ENCODE measurements around the gene SEPTIN8.

DNA sequence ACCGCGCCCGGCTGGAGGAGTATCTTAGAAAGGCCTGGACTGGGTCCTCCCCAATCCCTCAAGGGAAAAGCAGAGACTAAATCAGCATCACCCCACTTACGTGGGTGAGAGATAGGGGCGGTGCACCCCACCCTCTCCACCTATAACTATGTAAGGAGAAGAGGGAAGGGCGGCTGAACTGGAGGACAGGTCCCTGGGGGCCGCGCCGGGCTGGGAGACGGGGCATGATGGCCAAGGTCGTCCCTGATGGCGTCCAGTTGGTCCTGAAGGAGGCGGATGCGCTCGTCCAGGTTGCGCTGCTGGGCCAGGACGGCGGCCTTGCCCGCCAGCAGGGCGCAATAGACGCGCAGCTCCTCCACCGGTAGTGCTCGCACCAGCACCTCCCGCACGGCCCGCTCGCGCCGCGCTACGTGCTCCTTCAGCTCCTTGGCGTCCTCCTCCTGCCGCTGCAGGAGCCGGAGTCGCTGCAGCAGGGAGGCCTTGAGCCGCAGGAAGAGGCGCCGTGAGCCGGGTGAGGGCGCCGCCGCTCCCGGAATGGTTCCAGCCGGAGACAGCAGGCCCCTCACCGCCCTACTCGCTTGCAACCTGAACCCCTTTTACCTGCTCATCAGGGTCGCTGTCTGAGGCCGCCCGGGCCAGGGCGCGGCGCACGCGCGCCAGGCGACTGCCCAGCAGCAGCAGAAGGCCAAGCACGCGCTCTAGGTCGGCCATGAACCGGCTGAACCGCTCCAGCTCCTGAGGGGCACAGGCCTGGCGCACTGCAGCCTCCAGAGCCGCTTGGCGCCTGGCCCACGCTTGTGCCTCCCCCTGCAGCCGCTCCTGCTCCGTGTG lies 45.8 kb upstream of the SEPTIN8 start:
- TF ChIP-seq, protein P1, sequence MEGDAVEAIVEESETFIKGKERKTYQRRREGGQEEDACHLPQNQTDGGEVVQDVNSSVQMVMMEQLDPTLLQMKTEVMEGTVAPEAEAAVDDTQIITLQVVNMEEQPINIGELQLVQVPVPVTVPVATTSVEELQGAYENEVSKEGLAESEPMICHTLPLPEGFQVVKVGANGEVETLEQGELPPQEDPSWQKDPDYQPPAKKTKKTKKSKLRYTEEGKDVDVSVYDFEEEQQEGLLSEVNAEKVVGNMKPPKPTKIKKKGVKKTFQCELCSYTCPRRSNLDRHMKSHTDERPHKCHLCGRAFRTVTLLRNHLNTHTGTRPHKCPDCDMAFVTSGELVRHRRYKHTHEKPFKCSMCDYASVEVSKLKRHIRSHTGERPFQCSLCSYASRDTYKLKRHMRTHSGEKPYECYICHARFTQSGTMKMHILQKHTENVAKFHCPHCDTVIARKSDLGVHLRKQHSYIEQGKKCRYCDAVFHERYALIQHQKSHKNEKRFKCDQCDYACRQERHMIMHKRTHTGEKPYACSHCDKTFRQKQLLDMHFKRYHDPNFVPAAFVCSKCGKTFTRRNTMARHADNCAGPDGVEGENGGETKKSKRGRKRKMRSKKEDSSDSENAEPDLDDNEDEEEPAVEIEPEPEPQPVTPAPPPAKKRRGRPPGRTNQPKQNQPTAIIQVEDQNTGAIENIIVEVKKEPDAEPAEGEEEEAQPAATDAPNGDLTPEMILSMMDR (IDR thresholded peaks at IDR 0.05) = no peak
- no peak for TF ChIP-seq POLR2A (IDR thresholded peaks at IDR 0.05)
- TF ChIP-seq EP300 (IDR thresholded peaks at IDR 0.05) = no peak
- TF ChIP-seq POLR2AphosphoS5 (IDR thresholded peaks at IDR 0.05) = no peak
